Measurements from ENCODE around the gene RMI2.

RMI2 gene

DNA sequence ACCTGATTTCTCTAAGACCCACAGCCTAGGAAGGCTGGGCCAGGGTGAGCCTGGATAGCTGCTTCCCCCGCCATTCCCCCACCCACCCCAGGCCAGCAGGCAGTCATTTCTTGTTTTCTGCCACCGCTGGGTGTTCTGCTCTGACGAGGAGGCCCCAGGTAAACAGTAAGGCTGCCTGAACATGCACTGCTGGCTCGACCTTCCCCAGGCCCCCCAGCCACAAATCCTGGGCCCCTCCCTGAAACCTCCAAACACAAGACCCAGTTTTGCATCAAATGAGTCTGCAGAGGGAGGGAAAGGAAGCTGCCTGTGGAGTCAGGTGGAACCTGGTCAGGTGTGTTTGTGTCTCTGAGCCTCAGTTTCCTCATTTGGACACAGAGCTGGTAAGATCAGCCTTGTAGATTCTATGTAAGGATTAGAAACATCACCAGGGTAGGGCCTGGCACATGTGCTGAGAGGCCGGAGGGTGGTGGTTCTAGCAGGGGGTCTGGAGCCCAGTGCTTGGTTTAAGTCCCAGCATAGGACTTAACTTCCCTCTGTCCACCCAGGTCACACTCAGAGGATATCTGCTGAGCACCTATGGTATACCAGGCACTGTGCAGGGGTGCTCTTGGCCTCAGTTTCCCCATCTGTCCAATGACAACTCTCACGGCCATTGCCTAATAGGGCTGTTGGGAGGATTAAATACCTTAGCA lies 45.2 kb upstream of the RMI2 start:
- TF ChIP-seq, protein P1, sequence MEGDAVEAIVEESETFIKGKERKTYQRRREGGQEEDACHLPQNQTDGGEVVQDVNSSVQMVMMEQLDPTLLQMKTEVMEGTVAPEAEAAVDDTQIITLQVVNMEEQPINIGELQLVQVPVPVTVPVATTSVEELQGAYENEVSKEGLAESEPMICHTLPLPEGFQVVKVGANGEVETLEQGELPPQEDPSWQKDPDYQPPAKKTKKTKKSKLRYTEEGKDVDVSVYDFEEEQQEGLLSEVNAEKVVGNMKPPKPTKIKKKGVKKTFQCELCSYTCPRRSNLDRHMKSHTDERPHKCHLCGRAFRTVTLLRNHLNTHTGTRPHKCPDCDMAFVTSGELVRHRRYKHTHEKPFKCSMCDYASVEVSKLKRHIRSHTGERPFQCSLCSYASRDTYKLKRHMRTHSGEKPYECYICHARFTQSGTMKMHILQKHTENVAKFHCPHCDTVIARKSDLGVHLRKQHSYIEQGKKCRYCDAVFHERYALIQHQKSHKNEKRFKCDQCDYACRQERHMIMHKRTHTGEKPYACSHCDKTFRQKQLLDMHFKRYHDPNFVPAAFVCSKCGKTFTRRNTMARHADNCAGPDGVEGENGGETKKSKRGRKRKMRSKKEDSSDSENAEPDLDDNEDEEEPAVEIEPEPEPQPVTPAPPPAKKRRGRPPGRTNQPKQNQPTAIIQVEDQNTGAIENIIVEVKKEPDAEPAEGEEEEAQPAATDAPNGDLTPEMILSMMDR (conservative IDR thresholded peaks at IDR 0.05): no peak
- no peak overlapping the region for H3K27ac ChIP-seq

DNA sequence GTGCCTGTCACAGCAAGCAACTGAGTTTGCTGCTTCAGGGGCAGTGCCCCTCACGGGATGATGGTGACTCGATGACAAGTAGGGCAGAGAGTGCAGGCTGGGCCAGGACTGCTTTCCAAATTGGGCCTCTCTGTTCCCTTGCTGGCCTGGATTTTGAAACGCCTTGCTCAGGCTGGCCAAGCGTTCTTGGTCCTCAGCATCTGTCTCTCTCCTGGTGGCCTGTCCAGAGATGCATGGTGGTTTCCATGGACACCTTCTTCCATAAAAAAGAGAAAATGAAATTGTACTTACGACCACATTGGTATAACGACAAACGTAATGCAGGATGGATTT lies 44.7 kb upstream of the RMI2 start:
- H3K27ac ChIP-seq: no peak overlapping the region
- TF ChIP-seq, protein P1 (conservative IDR thresholded peaks at IDR 0.05): no peak

DNA sequence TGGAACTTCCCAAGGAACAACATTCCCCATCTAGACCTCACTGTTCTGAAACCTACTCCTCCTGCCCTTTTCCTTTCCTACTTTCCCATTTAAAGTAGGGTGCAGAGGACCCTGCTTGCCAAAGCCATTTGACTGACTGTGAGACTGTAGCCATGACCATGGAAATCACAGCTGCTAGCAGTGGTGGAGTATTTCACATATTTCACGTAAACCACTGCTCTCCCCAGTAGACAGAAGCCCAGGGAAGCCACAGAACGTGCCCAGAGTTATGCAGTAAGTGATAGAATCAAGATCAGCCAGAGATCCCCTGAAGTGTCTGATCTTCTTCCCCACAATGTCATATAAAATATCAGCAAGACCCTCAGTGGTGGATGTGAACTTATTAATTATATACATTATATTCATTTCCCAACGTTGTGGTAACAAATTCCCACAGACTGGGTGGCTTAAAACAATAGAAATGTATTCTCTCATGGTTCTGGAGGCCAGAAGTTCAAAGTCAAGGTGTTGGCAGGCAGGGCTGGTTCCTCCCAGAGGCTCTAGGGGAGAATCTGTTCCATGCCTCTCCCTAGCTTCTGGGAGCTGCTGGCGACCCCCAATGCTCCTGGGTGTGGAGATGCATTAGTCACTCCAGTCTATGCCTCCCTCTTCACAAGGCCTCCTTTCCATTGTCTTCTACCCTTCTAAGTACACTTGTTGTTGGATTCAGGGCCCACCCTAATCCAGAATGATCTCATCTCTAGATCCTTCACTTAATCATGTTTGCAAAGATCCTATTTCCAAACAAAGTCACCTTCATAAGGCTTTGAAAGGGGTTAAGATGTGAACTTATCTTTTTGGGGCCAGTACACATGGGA lies 43.4 kb upstream of the RMI2 start:
- peak overlapping the region; percentile 57; the same call in 1 of the 2 replicates for H3K27ac ChIP-seq
- TF ChIP-seq, protein P1 (conservative IDR thresholded peaks at IDR 0.05): no peak

DNA sequence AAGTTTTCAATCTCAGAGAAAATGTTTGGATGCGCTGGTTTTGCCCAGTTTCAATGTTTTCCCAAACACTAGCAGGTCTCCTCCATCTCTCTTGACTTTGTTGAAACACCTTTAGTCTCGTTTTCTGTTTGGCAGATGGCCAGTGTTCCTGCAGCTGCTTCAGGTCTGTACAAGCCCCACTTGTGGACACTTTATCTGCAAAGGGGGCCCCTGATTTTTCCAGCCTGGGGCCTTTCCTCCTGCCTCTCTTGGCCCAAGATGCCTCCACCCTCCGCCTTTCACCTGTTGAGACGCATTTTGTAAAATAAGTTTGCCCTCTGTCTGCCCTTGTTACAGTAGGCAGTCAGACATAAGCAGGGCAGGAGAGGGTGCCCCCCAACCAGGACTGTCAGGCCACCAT lies 42.3 kb upstream of the RMI2 start:
- TF ChIP-seq, protein P1 (conservative IDR thresholded peaks at IDR 0.05): no peak
- peak overlapping the region; percentile 57 for H3K27ac ChIP-seq

DNA sequence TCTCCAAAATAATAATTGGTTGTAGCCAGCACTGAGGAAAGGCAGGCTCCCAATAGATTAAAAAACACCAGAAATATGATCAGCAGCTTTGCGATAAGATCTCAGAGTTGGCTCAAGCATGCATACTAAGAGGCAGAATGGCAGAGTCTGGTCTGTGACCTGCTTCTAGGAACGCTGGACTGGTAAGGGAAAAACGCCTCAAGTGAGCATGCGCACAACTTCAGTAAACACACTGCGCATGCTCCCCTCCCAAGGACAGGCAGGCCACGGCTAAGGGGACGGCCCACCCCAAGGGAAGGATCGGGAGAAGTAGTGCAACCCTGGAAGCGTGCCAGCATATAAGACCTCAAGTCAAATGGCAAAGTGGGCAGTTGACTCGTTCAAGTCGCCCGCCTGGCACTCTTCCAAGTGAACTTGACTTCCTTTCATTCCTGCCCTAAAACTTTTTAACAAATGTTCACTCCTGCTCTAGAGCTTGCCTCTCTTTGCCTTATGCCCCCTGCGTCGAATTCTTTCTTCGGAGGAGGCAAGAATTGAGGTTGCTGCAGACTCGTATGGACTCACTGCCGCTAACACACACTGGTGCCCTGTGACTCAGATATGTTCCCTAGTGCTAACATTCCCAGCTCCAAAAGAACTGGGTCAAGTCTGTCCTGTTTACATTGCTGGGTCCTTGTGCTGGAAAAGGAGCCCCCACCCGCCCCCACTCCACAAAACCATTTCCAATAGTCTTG lies 41.7 kb upstream of the RMI2 start:
- TF ChIP-seq, protein P1 (conservative IDR thresholded peaks at IDR 0.05): no peak
- H3K27ac ChIP-seq: peak overlapping the region; percentile 57

DNA sequence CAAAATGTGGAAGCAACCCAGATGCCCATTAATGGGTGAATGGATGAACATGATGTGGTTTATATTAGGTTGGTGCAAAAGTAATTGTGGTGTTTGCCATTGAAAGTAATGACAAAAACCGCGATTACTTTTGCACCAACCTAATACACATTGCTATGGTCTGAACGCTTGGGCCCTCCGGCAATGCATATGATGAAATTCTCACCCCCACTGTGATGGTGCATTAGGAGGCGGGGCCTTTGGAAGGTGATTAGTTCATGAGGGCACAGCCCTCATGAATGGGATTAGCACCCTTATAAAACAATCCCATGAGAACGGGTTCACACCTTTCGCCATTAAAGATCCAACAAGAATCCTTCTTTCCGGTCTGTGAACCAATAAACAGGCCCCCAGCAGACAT lies 38.9 kb upstream of the RMI2 start:
- no peak overlapping the region for H3K27ac ChIP-seq
- TF ChIP-seq, protein P1 (conservative IDR thresholded peaks at IDR 0.05): no peak

DNA sequence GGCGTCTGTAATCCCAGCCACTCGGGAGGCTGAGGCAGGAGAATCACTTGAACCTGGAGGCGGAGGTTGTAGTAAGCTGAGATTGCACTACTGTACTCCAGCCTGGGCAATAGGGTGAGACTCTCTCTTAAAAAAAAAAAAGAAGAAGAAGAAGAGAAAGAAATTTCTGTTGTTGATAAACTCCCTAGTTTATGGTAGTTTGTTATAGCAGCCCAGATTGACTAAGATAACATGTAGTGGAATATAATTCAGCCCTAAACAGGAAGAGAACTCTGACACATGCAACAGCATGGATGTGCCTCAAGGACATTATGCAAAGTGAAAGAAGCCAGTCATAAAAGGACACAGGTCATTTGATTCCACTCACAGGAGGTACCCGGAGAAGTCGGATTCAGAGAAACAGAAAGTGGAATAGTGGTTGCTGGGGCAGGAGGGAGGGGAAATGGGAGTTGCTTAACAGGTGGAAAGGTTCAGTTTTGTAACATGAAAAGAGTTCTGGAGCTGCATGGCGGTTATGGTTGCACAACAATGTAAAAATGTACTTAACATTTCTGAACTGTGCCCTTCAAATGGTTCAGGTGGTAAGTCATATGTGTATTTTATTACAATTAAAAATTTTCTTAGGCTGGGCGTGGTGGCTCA lies 38.1 kb upstream of the RMI2 start:
- no peak overlapping the region for H3K27ac ChIP-seq
- TF ChIP-seq, protein P1 (conservative IDR thresholded peaks at IDR 0.05): no peak
